LNCaP clone FGC (cell line): Measurements from ENCODE around the gene RFX2.

Source experiments
- DNase-seq: peaks from one replicate; pipeline ENCODE4 v3.0.0-alpha.2; 2011; ENCODE audit warnings: low read depth
- H3K4me3 ChIP-seq: 2 replicates; pipeline ENCODE4 v1.5.1; 2011; ENCODE audit warnings: mild to moderate bottlenecking, low read depth, low read length, control low read depth
- TF ChIP-seq, protein P1 (sequence below): IDR thresholded peaks from 2 replicates; pipeline ENCODE4 v1.5.1; 2012; ENCODE audit warnings: mild to moderate bottlenecking; ENCODE audit not compliant: control insufficient read depth, insufficient read depth; ENCODE audit errors: extremely low read depth

The RFX2 gene

DNA sequence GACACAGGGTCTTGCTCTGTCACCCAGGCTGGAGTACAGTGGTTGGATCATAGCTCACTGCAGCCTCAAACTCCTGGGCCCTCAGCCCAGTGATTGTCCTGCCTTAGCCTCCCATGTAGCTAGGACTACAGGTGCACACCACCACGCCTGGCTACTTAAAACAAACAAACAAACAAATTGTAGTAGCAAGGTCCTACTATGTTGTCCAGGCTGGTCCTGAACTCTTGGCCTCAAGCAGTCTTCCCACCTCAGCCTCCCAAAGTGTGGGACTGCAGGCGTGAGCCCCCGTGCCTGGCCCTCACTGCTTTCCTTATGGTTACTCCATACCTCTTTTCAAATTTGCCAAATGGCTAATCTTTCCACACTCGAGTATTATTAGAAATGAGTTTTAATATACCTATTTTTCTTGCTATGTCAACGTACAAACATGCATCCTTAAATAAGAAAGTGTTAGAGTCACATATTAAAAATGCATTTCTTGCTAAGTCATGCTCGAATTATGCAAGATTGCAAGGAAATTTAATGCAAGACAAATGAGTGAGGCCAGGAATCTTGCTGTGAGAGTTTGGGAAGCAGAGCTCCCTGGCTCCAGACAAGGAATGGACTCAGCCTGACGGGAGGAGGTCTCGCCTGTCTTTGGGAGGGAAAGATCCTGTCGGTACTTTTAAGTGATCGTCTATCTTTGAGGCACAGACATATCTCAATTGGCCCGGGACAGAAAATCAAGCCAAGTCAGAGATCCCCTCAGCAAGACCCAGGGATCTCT lies 39.4 kb downstream of the RFX2 start:
- TF ChIP-seq, protein P1, sequence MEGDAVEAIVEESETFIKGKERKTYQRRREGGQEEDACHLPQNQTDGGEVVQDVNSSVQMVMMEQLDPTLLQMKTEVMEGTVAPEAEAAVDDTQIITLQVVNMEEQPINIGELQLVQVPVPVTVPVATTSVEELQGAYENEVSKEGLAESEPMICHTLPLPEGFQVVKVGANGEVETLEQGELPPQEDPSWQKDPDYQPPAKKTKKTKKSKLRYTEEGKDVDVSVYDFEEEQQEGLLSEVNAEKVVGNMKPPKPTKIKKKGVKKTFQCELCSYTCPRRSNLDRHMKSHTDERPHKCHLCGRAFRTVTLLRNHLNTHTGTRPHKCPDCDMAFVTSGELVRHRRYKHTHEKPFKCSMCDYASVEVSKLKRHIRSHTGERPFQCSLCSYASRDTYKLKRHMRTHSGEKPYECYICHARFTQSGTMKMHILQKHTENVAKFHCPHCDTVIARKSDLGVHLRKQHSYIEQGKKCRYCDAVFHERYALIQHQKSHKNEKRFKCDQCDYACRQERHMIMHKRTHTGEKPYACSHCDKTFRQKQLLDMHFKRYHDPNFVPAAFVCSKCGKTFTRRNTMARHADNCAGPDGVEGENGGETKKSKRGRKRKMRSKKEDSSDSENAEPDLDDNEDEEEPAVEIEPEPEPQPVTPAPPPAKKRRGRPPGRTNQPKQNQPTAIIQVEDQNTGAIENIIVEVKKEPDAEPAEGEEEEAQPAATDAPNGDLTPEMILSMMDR: no peak
- no peak overlapping the region for H3K4me3 ChIP-seq
- no peak for DNase-seq

DNA sequence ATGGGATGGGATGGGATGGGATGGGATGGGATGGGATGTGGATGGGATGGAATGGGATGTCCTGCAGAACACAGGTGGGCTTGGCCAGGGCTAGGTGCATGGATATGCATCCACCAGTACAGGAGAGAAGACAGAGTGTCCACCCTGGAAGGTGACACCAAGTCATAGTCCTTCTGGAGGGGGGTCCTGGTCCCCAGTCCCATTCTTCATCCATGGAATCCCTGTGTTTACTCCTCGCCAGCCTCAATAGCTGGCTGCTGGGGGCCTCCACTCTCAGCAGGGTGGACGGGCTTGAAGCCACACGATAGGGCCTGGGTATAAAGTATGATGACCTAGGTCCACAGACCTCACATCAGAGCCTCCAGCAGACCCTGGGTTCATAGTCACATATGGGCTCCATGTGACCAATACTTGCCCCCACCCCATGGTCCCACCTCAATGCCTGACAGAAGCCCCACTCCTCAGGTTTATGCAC lies 40.1 kb downstream of the RFX2 start:
- no peak overlapping the region for H3K4me3 ChIP-seq
- DNase-seq: no peak
- TF ChIP-seq, protein P1: no peak

DNA sequence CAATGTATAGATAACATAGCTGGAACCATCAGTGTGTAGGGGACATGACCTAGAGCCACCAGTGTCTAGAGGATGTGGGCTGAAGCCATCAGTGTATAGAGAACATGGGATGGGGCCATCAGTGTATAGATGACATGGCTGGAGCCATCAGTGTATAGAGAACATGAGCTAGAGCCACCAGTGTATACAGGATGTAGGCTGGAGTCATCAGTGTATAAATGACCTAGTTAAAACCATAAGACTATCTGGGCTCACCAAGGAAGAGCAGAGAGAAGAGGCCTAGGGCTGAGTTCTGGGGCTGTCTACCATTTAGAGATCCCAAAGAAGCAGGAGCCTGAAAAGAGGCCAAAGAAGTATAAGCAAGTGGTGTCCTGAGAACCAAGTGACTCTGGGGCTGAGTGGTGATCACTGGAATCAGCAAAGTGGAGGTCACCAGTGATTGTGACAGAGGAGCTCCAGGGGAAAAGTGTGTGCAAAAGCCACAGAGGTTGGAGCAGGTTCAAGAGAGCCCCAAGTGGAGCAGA lies 41.0 kb downstream of the RFX2 start:
- TF ChIP-seq, protein P1: no peak
- no peak for DNase-seq
- no peak overlapping the region for H3K4me3 ChIP-seq

DNA sequence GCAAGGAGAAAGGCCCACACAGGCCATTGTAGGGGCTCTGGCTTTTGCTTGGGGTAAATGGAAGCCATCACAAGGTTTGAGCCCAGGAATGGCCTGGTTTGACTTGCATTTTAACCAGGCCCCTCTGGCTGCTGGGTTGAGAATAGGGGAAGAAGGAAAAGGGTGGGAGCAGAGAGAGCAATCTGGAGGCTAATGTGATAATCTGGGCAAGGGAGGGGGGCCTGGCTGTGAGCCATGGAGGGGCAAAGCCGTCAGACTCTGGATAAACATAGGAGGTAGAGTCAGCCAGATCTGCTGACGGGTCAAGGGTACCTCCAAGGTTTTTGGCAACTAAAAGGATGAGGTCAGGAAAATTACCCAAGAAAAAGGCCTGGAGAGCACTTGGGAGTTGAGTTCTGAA lies 41.6 kb downstream of the RFX2 start:
- TF ChIP-seq, protein P1: no peak
- no peak overlapping the region for H3K4me3 ChIP-seq

DNA sequence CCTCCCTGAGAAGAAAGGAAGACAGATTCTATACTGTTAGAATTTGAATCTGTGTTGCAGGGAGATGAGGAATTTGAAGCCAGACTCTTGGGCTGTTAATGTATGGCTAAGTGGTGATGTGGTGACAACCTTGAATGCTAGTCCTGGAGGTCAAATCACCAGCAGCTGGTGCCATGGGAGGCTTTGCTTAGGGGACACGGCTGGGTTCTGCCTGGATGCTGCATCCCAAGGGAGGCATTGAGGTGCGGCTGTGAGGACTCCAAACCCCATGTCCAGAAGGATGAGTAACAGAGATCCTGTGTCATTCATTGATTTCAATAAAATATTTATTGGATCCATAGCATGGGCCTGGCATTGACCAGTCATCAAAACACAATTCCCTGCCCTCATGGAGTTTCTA lies 42.3 kb downstream of the RFX2 start:
- TF ChIP-seq, protein P1: no peak
- no peak for DNase-seq
- no peak overlapping the region for H3K4me3 ChIP-seq

More for the DNA sequence above, 41.6 kb downstream of the RFX2 start:
- DNase-seq: no peak

DNA sequence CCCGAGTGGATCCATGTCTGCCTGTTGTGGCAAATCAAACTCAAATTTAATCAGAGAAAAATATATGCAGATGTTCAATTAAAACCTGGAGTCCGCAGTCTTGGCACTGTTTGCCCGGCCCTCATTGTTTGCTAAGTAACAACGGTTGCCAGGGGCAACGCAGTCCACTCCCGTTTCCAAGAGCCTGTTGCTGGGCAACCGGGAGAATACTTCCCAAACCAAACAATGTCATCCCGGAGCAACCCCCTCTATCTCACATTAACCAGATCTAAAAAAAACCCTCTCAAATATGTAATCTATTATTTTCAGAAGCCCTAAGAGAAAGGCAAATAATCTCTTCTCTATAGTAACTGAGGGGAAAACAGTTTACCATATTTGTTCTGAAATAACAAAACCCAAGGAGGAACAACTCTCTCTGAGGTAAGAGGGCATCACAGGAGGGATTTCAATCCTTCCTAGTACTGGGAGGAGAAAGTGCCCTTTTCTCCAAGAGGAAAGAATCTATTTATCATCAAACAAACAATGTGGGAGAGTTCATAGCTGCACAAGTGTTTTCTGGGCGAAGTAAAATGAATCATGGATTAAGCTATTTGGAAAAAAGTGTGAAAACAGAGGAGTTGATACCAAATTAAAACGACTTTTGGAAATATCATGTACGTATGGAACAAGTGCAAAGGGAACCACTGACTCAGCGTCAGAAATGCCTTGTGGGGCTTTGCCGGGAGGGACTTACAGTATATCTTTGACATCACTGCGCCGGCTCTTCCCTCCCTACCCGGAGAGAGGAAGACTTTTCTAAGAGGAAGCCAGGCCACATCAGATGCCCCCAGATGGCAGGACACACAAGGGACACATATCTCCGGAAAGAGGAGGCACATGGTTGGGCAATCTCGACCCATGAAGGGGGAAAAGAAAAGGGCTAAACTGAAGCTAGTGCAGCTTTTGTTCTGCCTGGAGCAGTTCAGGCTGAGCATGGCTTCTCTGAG lies 43.3 kb downstream of the RFX2 start:
- DNase-seq: peak; percentile 92
- TF ChIP-seq, protein P1: no peak
- H3K4me3 ChIP-seq: no peak overlapping the region
